Hematopoietic multipotent progenitor cell treated with erythropoietin and hydrocortisone succinate and interleukin-3 and kit ligand, for 17 days (in vitro differentiated cells): ENCODE data around the gene PHLDA2.
A peak's percentile ranks its signal among the peaks of the same experiment; 100 is the strongest.

Source experiments
- DNase-seq: peaks from one replicate; pipeline ENCODE4 v3.0.0-alpha.2; 2015; ENCODE audit warnings: low spot score

The PHLDA2 gene, protein sequence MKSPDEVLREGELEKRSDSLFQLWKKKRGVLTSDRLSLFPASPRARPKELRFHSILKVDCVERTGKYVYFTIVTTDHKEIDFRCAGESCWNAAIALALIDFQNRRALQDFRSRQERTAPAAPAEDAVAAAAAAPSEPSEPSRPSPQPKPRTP

DNA sequence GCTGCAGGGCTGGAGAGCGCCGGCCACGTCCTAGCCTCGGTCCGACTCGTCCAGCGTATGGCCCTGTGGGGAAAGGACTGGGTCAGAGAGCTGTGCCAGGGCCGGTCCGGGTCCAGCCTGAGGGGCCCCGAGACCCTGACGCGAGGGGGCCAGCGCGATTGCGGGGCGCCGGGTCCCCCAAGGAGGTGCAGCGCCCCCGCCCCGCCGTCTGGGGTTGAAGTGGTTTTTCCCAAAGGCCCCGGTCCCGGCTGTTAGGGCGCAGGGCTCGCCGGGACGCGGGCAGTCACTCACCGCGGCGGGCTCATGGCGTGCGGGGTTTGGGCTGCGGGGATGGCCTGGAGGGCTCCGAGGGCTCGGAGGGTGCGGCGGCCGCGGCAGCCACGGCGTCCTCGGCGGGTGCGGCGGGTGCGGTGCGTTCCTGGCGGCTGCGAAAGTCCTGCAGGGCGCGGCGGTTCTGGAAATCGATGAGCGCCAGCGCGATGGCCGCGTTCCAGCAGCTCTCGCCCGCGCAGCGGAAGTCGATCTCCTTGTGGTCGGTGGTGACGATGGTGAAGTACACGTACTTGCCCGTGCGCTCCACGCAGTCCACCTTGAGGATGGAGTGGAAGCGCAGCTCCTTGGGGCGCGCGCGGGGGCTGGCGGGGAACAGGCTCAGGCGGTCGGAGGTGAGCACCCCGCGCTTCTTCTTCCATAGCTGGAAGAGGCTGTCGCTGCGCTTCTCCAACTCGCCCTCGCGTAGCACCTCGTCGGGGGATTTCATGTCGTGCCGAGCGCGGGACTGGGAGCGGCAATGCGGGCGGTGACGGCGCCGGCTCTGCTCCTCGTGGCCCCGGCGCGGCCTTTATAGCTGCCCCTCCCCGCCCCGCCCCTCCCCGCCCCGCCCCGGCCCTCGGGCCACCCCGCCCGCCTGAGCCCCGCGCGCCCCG lies at the start of gene PHLDA2:
Gene PHLDA2, minus strand, starts transcription at position 816 of the 926 bp plus-strand sequence. Its CDS starts 56 bp downstream, at position 760.
- DNase-seq: no peak

DNA sequence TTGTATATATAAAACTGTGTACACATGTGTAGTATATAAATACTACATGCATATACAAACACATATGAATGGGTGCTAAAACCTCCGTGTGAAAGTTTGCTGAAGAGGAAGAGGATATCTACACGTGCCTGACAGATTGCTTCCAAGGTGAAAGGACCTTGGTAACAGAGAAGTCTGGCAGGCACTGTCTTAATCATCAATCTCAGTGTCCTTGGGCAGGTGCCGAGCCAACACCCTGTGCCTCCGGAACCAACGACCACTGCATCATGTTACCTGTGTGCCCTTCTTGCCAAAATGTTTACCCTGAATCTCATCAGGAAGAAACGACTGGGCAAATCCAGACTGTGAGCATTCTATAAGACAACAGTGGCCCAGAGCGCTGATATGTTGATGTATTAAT lies 47.9 kb upstream of the PHLDA2 start:
- DNase-seq: no peak

DNA sequence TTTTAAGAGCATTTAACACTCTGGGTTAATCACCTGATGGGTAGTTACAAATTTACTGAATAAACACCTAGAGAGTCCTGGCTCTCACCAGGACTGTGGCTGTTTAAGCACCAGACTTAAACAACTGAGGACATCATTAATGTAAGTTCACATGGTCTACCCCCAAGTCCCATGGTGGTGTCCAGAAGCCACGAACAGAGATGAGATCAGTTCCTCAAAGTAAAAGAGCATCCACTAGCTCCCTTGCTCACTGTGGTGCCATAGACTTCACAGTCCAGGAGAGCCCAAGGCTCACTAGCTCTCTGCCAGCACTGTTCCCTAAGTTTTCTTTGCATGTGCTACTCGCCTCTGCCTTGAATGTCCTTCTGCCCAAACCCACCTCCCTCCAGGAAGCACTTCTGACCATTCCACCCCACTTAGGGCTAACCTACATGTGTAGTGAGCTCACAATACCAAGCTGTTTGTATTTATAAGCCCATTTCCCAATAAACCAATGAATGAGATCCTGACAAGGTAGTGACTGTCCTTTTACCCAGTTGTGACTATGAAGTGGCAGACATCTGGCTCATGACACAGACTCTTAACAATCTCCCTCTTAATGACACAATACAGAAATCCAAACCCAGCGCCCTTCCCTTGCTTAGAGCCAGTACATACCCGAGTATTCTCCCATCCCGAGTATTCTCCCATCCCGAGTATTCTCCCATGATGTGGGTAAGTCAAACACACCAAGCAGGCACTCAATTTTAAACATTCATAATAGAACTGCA lies 47.3 kb upstream of the PHLDA2 start:
- no peak for DNase-seq

DNA sequence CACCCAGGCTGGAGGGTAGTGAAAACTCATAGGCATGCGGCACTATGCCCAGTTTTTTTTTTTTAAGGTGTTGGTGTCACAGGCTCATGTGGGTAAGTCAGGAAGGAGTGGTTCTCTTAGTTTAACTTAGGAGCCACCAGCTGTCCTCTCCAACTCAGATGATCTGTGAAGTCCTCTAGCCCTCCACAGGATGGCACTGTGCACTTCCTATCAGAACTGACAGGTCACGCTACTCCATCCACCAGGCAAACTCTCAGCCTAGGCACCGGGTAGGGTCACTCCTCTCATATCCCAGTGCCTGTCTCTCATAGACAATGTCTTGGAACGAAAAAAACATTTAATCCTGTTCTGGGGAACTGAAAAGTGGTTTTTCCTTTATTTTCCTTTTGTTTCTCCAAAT lies 46.4 kb upstream of the PHLDA2 start:
- DNase-seq: peak; percentile 80

DNA sequence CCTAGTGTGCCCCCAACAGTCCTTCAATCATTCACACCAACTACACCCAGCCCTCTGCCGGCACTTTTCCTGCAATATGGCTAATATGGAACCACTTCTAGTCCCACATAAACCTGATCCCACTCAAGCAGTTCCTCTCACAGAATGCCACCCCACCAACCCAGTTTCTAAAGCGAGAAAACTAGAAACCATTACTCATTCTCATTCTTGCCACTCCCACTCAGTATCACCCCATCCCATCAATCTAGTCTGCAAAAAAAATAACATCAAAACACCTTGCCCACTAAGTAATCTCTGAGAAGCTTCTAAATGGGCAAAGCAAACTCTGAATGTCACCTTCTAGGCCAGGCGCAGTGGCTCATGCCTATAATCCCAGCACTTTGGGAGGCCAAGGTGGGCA lies 45.1 kb upstream of the PHLDA2 start:
- DNase-seq: no peak

DNA sequence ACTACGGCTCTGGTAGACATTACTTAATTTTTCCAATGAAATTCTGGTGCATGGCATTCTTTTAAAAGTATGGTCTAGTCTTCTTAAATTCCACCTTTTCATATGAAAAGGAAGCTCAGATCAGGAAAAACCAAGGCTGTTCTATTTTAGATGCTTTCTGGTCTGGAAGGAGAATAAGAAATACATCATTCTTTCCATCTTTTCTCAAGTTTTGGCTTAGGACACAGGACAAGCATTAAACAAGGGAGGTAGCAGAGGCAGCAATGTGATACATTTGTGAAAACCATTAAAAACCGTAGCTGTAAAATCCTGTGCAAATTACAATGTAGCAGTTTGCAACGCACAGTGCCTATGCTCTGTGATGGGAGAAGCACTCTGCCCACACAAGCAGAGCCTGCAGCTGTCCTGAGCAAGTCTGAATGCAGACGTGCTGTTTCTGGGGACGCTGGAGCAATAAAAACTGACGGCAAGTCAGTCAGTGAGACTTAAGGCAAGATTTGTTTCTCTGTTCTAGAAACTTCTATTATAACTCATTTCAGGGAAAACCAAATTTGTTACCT lies 39.2 kb upstream of the PHLDA2 start:
- DNase-seq: no peak

DNA sequence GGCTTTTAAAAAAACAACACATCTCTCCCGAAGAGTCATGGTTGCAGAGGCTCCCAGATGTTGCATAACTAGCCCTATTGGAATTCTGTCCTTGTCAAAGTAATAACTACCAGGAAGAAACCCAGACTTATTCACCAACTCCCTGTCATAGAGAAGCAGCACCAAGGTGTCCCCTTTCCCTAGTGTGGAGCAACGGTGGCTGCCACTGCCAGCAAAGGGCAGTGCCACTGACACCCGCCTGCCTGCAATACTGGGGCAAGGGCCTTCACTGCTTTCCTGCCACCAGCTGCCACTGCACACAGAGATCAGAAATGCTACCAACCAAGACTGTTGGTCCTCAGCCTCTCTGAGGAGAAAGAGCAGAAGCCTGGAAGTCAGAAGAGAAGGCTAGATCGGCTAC lies 35.6 kb upstream of the PHLDA2 start:
- no peak for DNase-seq

DNA sequence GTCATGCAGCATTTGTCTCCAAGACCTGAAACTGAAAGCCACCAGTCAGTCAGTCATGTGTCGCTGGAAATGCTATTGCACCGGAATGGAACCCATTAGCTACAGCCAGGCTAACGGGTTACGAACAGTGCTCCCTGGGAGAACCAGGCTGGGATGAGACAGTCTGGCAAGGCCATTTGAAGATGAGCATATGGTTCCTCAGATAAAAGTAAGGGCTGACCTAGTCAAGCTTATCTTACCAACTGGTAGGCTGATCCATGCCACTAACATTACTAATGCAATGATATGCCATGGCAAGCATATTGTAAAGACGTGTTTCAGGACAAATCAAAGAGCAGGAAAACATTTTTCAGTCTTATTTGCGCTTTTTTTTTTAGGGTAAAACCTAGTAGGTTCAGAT lies 34.5 kb upstream of the PHLDA2 start:
- peak; percentile 82 for DNase-seq

DNA sequence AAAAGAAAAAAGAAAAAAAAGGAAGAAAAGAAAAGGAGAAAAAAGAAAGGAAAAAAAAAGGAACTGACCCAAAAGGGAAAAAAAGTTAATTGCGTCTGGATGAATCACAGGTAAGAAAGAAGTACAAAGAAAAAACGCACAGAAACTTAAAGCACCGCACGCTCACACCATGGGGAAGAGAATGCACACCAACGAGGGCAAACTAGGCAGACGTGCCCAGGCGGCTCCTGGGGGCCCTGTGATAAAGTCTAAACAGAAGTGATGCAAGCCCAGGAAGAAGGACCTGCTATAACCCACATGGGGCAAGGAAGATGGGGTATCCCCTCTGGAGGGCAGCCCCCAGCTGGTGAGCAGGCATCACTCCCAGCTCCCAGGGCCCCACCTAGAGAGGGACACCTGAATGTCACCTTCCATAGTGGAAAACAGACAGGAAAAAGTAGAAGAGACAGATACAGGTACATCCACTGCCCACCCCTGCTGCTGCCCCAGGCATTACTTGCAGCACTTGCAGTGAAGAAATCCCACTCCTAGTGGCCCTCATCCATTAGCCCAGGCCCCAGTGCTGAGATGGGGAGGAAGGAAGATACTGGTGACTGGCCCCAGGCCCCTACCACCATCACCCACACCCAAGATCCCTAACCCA lies 34.0 kb upstream of the PHLDA2 start:
- peak; percentile 39 for DNase-seq

DNA sequence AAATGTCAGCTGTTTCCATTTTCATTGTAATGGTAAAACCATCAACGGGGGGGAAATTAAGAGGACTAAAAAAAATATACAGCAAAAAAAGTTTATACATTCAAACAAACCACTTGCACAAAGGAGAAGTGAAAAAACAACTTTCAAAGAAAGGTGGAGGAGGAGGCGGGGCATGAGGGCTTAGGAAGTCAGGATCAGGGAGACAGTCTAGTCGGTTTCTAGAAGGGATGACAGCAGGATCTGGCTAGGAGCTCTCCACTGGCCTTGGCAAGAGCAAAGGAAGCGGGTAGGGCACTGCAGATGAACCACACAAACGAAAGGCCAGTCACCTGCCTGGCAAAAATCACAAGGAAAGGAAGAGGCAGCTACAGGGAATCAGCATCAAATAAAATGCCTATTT lies 31.9 kb upstream of the PHLDA2 start:
- no peak for DNase-seq

DNA sequence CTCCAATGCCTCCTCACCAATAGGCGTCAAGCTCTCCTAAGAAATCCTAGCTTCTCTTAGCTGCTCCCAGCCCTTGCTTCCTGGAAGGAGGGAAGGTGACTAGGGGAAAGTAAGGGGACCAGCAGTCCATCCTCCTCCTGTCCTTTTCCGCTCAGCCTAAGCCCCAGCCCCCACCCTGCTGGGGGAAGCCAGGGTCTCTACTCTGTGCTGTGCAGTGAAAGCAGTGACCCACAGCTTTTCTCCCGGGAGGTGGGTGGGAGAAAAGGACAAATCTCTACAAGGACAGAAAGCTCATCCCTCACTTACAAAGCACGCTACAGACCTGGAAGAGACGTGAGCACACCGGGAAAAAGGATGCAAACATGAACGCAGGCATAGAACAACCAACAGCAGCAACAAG lies 30.9 kb upstream of the PHLDA2 start:
- no peak for DNase-seq

DNA sequence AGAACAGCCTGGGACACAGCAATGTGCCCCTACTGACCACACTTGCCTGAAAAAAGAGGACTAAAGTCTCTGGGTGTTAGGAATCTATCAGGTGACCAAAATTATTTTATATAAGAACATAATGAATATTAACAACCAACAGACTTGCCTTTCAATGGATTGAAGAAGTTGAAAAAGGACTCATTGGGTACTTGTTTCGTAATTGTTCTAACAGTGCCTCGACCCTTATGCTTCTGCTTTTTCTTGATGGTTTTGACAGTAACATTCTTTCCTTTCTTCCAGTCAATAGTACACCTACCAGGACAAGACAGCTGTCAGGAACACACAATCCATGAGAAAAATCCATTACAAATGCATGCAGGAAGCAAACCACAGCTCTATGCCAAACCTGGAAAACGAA lies 29.0 kb upstream of the PHLDA2 start:
- no peak for DNase-seq

DNA sequence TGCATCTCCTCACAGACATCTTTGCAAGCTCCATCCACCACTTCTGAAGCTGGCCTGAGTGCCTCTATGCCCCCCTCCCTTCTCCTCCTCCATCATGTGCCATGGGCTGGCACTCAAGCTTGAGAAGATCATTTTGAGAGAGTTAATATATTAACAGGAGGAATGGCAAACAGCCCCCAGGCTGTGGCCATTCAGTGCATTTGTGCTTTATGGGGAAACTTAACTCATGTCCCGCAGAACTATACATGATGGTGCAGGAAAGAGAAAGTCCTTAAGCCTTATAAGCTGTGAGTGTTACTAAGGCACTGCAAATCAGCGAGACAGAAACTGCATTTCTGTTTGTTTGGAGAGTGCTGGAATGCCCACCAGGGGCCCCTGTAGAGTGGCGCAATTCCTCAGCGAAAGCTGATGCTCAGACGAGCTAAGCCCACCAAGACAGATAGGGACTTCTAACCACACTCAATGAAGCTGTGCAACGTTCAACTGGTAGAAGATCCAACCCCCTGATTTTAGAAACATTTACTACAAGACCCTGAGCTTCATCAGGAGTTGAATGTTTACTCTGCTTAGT lies 26.8 kb upstream of the PHLDA2 start:
- no peak for DNase-seq

DNA sequence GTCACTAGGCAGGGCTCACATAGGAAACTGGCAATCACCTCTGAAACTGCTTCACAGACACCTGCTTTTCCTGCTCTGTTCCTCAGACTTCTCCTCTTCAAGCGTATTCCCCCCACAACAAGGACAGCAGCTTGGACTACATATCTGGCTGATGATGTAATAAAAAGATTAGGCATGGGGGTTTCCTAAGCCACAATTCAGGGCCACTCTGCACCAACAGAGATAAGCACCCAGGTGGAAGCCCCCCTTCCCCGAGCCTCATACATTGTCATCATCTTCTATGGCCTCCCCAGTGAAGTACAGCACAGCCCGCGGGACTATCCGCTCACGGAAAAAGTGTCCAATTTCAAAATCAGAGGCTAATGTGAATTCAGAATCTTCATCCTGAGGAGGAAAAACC lies 25.0 kb upstream of the PHLDA2 start:
- DNase-seq: no peak

DNA sequence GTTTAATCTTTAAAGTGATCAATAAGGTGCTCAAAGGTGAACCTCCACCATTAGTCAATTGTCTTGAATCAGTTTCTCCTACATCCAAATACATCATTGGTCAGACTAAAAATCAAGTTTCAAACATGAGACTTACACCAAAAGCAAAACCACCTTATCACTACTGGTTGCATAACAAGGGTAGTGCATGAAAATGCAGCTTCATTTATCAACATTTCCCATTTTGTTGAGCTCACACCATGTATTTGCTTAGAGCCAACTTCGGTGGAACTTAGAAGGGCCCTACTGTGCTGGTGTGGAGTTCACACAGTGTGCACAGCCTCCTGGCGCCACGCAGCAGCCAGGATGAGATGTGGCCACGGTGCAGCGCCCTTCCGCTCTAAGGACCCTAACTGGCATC lies 23.1 kb upstream of the PHLDA2 start:
- DNase-seq: no peak

DNA sequence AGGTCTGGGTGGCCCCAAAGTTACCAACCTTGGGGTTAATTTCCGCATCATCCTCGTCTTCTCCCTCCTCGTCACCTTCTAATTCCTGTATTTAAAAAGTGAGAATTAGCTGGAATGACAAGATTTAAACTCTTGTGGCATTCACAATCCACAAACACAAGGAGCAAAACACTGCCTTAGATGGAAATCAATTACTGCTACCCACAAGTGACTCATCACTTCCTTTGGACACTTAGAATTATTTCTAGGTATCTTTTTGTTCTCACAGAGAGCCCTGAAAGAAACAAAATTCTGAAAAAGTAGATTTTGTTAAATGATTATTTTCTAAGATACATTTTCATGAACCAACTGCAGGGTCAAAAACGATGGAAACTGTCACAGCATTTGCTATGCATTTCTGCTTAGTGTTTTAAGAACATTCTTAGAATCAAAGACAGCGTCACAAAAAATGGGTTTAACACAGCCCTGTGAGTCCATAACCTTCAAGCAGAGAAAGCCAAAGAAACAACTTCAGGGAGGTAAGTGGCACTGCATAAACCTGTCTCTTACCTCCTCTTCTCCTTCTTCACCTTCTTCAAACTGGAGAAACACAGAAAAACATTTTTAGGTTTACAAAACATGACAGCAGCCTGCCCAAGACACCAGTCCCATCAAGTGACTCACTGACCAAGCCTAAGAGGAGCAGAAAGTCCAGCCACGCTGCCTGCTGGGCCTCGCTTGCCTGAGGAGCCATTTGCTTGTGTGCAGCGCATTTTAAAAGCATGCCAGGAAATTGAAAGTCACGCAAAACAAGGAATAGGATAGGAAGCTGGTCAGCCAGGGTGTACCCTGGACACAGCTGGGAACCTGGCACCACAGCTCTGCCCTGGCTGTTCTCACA lies 22.3 kb upstream of the PHLDA2 start:
- DNase-seq: no peak

DNA sequence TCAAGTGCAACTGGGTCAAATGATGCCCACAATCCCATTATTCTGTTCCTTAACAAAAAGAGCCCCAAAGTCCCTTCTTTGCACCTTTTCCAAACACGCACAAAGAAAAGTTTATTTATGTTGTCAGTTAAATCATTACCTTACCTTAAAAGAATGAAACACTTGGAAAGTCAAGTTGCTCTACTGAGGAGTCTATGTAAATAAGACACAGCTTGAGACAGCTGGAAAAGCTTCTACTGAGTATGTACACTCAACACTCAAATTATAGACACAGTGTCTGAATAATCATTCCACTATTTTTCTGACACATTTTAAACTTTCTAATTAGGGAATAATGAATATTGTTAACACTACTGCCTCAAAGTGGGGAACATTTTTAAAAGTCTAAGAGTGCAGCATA lies 21.6 kb upstream of the PHLDA2 start:
- DNase-seq: no peak

DNA sequence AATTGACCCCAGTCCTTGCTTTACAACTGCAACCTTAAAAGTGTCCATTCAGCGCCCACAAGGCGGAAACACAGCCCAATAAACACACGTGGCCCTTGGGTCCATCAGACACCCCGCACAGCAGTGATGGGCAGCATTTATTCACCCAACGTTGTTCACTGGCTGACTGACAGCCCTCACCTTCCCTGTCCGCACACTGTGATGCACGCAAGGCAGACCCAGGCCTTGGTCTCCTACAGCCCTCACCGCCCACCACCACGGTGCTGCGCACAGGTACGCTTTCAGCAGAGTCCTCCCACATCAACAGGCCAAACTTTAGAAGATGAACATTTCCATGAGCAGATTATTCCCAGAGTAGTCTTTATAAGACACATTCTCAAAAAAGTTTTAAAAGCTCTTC lies 20.7 kb upstream of the PHLDA2 start:
- no peak for DNase-seq

DNA sequence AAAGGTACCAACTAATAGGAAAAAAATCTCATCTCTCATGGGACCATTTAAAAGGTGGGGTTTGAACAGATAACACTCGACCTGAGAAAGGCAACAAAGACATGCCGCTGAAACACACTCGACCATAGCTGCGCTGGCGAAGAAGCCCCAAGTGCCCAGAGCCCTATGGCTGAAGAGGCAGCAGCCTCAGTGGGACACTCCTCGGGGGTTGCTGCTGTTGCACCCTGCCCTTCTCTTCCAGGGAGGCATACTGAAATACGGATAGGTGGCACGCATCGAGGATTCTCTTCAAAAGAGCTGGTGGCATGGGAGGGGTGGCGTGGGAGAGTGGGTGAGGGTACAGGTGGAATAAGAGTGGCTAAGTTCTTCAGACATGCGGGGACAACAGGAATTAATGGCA lies 18.5 kb upstream of the PHLDA2 start:
- DNase-seq: no peak

DNA sequence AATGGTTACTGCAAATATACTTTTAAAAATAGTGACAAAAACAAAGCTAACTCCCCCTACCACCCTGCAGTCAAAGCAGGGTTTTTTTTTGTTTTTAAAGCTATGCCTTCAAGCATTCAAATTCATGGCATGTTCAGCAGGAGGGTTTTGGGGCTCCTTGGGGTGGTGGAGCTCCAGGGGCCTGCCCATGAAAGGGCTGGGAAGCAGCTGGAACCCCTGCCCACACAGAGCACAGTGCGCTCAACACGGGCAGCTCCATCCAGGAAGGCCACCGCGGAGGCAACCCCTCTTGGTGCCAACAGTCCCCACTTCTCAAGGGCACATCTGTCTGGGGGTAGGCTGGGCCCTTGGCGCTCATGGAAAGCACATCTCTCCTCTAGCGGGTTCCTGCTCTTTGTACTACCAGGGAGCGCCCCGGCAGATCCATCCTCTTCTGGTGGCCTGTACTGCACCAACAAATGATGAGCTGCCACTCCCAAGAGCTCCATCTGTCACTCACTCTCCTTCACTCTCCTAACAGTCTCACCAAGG lies 16.6 kb upstream of the PHLDA2 start:
- no peak for DNase-seq
